HEK293T (cell line): ENCODE results near the gene IL2RA.

ENCODE experiments used
- BHLHE40 ChIP-seq: fragments of 450-650 bp; IDR thresholded peaks from 2 replicates; pipeline ENCODE4 v1.6.1; 2016; ENCODE audit warnings: mild to moderate bottlenecking, moderate library complexity, borderline replicate concordance
- ELF4 ChIP-seq: fragments of 450-650 bp; IDR thresholded peaks from 2 replicates; pipeline ENCODE4 v1.6.1; 2017; ENCODE audit warnings: antibody characterized with exemption
- FOXA1 ChIP-seq: fragments of 450-650 bp; IDR thresholded peaks from 2 replicates; pipeline ENCODE4 v1.6.1; 2016; ENCODE audit warnings: mild to moderate bottlenecking
- HDGF ChIP-seq: fragments of 450-650 bp; IDR thresholded peaks from 2 replicates; pipeline ENCODE4 v1.6.1; 2017; ENCODE audit warnings: antibody characterized with exemption, borderline replicate concordance
- L3MBTL2 ChIP-seq: fragments of 450-650 bp; conservative IDR thresholded peaks from 2 replicates; pipeline ENCODE4 v1.6.1; 2016; ENCODE audit warnings: mild to moderate bottlenecking
- LEF1 ChIP-seq: fragments of 450-650 bp; IDR thresholded peaks from 2 replicates; pipeline ENCODE4 v1.6.1; 2017; ENCODE audit warnings: mild to moderate bottlenecking, borderline replicate concordance
- SUZ12 ChIP-seq: fragments of 450-650 bp; IDR thresholded peaks from 2 replicates; pipeline ENCODE4 v1.6.1; 2016; ENCODE audit warnings: mild to moderate bottlenecking

GRCh38 chr10:5983774-5984173 is 78.4 kb downstream of the IL2RA start:
- TF ChIP-seq FOXA1: no peak
- TF ChIP-seq L3MBTL2: no peak
- TF ChIP-seq SUZ12: no peak
- TF ChIP-seq HDGF: no peak
- TF ChIP-seq BHLHE40: no peak
- no peak for TF ChIP-seq LEF1
- no peak for TF ChIP-seq ELF4
